GM23338 (cell line): ENCODE results near the gene PDIK1L. TPM values are rescaled to one million over a fixed set of nuclear protein-coding genes. Genes with fewer than 3 reads are reported as not detected.

ENCODE experiments used
- ATAC-seq: fragments of 200-7000 bp; cut with Tn5 transposase; 3 replicates; pipeline ENCODE4 v1.9.1; 2020
- DNase-seq: peaks from one replicate; pipeline ENCODE4 v3.0.0-alpha.2; 2015; ENCODE audit warnings: low spot score
- H2AFZ ChIP-seq: fragments of 200-600 bp; sonication (generic); 2 replicates; pipeline ENCODE4 v1.8.0; 2016; ENCODE audit warnings: antibody characterized with exemption, mild to moderate bottlenecking, moderate library complexity
- H3F3A ChIP-seq: fragments of 200-600 bp; sonication (generic); replicated peaks from 2 replicates; pipeline ENCODE4 v1.8.0; 2017; ENCODE audit warnings: antibody characterized with exemption, mixed run types, low read depth
- H3K27ac ChIP-seq: fragments of 200-600 bp; sonication (generic); 2 replicates; pipeline ENCODE4 v1.6.1; 2016; ENCODE audit warnings: low read depth
- H3K27me3 ChIP-seq: fragments of 200-600 bp; sonication (generic); 2 replicates; pipeline ENCODE4 v1.8.0; 2016; ENCODE audit warnings: mild to moderate bottlenecking, mixed run types, moderate library complexity; ENCODE audit not compliant: insufficient read depth
- H3K36me3 ChIP-seq: fragments of 200-600 bp; sonication (generic); 2 replicates; pipeline ENCODE4 v1.8.0; 2016; ENCODE audit warnings: mild to moderate bottlenecking; ENCODE audit not compliant: insufficient read depth
- H3K4me1 ChIP-seq: fragments of 200-600 bp; sonication (generic); 2 replicates; pipeline ENCODE4 v1.8.0; 2016; ENCODE audit warnings: mild to moderate bottlenecking, moderate library complexity; ENCODE audit not compliant: insufficient read depth
- H3K4me2 ChIP-seq: fragments of 200-600 bp; sonication (generic); 2 replicates; pipeline ENCODE4 v1.7.1; 2017; ENCODE audit warnings: mixed run types
- H3K4me3 ChIP-seq: fragments of 200-600 bp; sonication (generic); 2 replicates; pipeline ENCODE4 v1.6.1; 2016; ENCODE audit warnings: mixed run types
- H3K79me2 ChIP-seq: fragments of 200-600 bp; sonication (generic); replicated peaks from 2 replicates; pipeline ENCODE4 v1.8.0; 2017; ENCODE audit warnings: mild to moderate bottlenecking; ENCODE audit not compliant: insufficient read depth
- H3K9me2 ChIP-seq: fragments of 200-600 bp; sonication (generic); 2 replicates; pipeline ENCODE4 v1.8.0; 2017; ENCODE audit not compliant: insufficient read depth
- H4K20me1 ChIP-seq: fragments of 200-600 bp; sonication (generic); replicated peaks from 2 replicates; pipeline ENCODE4 v1.8.0; 2017; ENCODE audit warnings: mild to moderate bottlenecking; ENCODE audit not compliant: insufficient read depth
- H3K27ac Mint-ChIP-seq: 2 replicates; pipeline ENCODE4 v1.8.0; 2020; ENCODE audit warnings: inconsistent platforms, mild to moderate bottlenecking, moderate library complexity, mixed read lengths
- H3K27me3 Mint-ChIP-seq: 3 replicates; pipeline ENCODE4 v1.8.0; 2022; ENCODE audit warnings: low read depth, mild to moderate bottlenecking, moderate library complexity, mixed read lengths, inconsistent platforms; ENCODE audit not compliant: insufficient read depth, poor library complexity
- H3K36me3 Mint-ChIP-seq: 3 replicates; pipeline ENCODE4 v1.8.0; 2021; ENCODE audit warnings: low read depth, mild to moderate bottlenecking, inconsistent platforms, moderate library complexity, mixed read lengths
- H3K4me1 Mint-ChIP-seq: 3 replicates; pipeline ENCODE4 v1.8.0; 2020; ENCODE audit warnings: mild to moderate bottlenecking, inconsistent platforms, mixed read lengths
- H3K4me3 Mint-ChIP-seq: 3 replicates; pipeline ENCODE4 v1.8.0; 2021; ENCODE audit warnings: moderate library complexity, mild to moderate bottlenecking, inconsistent platforms, mixed read lengths
- H3K9me3 Mint-ChIP-seq: 3 replicates; pipeline ENCODE4 v1.8.0; 2020; ENCODE audit warnings: moderate library complexity, mild to moderate bottlenecking, inconsistent platforms, mixed read lengths
- CREB1 ChIP-seq: fragments of 250-450 bp; sonication (Bioruptor Pico); IDR thresholded peaks from 2 replicates; pipeline ENCODE4 v1.5.0; 2020; ENCODE audit warnings: low read depth, mild to moderate bottlenecking, moderate library complexity
- CTCF ChIP-seq, 2 experiments: fragments of 200-600 bp in 1 of 2; sonication (generic) in 1 of 2; conservative IDR thresholded peaks; 2 replicates each; pipeline versions ENCODE4 v1.5.1 to v1.6.1; 2016 to 2017; ENCODE audit warnings: antibody characterized with exemption in 2 of 2, low read depth in 2 of 2, mild to moderate bottlenecking in 2 of 2, moderate library complexity in 1 of 2
- ETS1 ChIP-seq: IDR thresholded peaks from 2 replicates; pipeline ENCODE4 v1.6.1; 2016; ENCODE audit warnings: antibody characterized with exemption
- STAT1 ChIP-seq: IDR thresholded peaks from one replicate; pipeline ENCODE4 v1.6.1; 2016; ENCODE audit warnings: antibody characterized with exemption; ENCODE audit not compliant: unreplicated experiment
- ZNF331 ChIP-seq: fragments of 250-450 bp; sonication (Bioruptor Pico); IDR thresholded peaks from 2 replicates; pipeline ENCODE4 v1.5.0; 2020; ENCODE audit warnings: low read depth, mild to moderate bottlenecking, moderate library complexity
- ZNF462 ChIP-seq: fragments of 250-450 bp; sonication (Bioruptor Pico); IDR thresholded peaks from 2 replicates; pipeline ENCODE4 v1.5.0; 2020; ENCODE audit warnings: mild to moderate bottlenecking, moderate library complexity
- polyA plus RNA-seq: library from polyadenylated mRNA; unstranded; fragments of >200 nt; fragmentation: Nextera tagmentation; extraction: Ambion mirVana; gene quantifications from 2 replicates; pipeline ENCODE4 v1.2.1, GENCODE V29; 2016
- total RNA-seq: library from RNA; depleted of rRNA; stranded (reverse); fragments of >200 nt; shearing (Covaris generic); gene quantifications from 2 replicates; pipeline ENCODE4 v1.2.3, GENCODE V29; 2014

PDIK1L gene
- total and polyA plus RNA-seq, 2 experiments from 2014 or later: 1.6 to 3.0 TPM

GRCh38 chr1:26072305-26072704, 39.3 kb upstream of the PDIK1L start:
- Mint-ChIP-seq H3K27ac (no peak overlapping the region), H3K4me1 (peaks cover 3% of the 10 kb centered on the region; the same call in 2 of the 3 replicates), H3K27me3 (peaks cover 7% of the 10 kb centered on the region), H3K9me3 (no peaks in the 10 kb centered on the region), H3K36me3 (no peaks in the 10 kb centered on the region), H3K4me3 (no peak overlapping the region)
- Histone ChIP-seq H3K4me2 (no peak overlapping the region), H3F3A (no peaks in the 10 kb centered on the region), H2AFZ (no peak overlapping the region), H3K4me3 (no peak overlapping the region), H3K27ac (no peak overlapping the region), H4K20me1 (no peaks in the 10 kb centered on the region), H3K4me1 (no peaks in the 10 kb centered on the region), H3K79me2 (no peaks in the 10 kb centered on the region), H3K9me2 (no peaks in the 10 kb centered on the region), H3K36me3 (no peaks in the 10 kb centered on the region), H3K27me3 (no peaks in the 10 kb centered on the region)
- no peak for DNase-seq
- no peak for TF ChIP-seq CTCF (conservative IDR thresholded peaks at IDR 0.05; ENCODE audit: low read depth in 2 of 2)
- no peak for ATAC-seq

DNA sequence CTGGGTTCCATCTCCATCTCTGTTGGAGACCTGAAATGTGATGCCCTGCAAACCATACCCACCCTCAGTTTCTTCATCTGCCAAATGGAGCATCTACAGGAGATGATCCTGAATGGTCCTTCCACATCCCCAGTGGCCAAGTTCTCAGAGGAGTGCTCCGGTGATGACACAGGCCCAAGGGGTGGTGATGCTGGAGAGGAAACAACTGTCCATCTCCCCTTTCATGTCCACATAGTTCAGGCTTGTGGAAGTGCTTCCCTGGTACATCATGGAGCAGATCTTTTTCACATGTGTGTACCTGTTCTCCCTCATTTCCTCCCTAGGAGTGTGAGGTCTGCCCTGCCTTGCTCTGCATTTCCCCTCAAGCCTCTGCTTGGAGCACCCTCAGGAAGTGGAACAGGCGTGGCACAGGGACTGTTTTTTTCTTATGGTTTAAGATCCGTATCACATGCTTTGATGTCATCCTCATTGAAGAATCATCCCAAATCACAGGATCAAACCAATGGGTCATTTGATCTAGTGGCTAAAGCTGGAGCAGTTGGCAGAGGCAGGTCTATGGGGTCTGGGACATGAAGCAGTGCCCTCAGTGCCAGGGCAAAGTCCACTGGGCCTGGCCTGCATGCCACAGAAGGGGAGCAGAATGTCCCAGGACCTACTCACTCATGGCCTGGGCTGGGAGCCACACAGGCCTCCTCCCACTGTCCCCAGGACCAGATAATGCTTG, 36.0 kb upstream of the PDIK1L start:
- Histone ChIP-seq H3K9me2 (no peaks in the 10 kb centered on the region), H3K4me1 (peaks cover 14% of the 10 kb centered on the region), H3F3A (no peaks in the 10 kb centered on the region), H2AFZ (no peak overlapping the region), H3K4me2 (no peak overlapping the region), H3K27ac (no peak overlapping the region), H3K79me2 (no peaks in the 10 kb centered on the region), H4K20me1 (no peaks in the 10 kb centered on the region), H3K4me3 (no peak overlapping the region), H3K36me3 (no peaks in the 10 kb centered on the region), H3K27me3 (no peaks in the 10 kb centered on the region)
- no peaks in the 10 kb centered on the region for H3K36me3 Mint-ChIP-seq
- no peak overlapping the region for H3K4me3 Mint-ChIP-seq
- H3K9me3 Mint-ChIP-seq: no peaks in the 10 kb centered on the region
- peaks cover 3% of the 10 kb centered on the region for H3K27me3 Mint-ChIP-seq
- H3K4me1 Mint-ChIP-seq: peaks cover 14% of the 10 kb centered on the region
- H3K27ac Mint-ChIP-seq: no peak overlapping the region
- DNase-seq (no peak), ATAC-seq (no peak)
- TF ChIP-seq CTCF (conservative IDR thresholded peaks at IDR 0.05; ENCODE audit: low read depth in 2 of 2): no peak
- TF ChIP-seq STAT1: no peak
- TF ChIP-seq ZNF331: no peak
- TF ChIP-seq ETS1: no peak
- no peak for TF ChIP-seq ZNF462
- TF ChIP-seq CREB1: no peak
